Measurements from ENCODE around the gene PIR.

The PIR gene

GRCh38 chrX:15343075-15343476, 150.1 kb downstream of the PIR start:
- no peak for DNase-seq

- DNase-seq = no peak
These were observed 152.3 kb downstream of the PIR start for GRCh38 chrX:15340867-15341266.

- peak; percentile 19 for DNase-seq
These were observed 157.1 kb downstream of the PIR start for GRCh38 chrX:15336023-15336413.

GRCh38 chrX:15335135-15336022, 157.8 kb downstream of the PIR start, which contains the start of gene PIGA:
Gene PIGA (minus strand): TSS chrX:15335523. CDS start chrX:15331930, 3,593 bp downstream.
- DNase-seq = peak; percentile 91
